Stomach (tissue), 4 donors: ENCODE results near the gene DCAF5.

Experiments used
- EP300 ChIP-seq: sonication (generic); formaldehyde crosslinking; IDR thresholded peaks from one replicate; pipeline ENCODE4 v1.6.1; 2017; ENCODE audit warnings: antibody characterized with exemption
- POLR2A ChIP-seq, 4 donors: fragments of 450-650 bp; IDR thresholded peaks; one replicate each; pipeline ENCODE4 v1.6.1; 2016; ENCODE audit warnings: antibody characterized with exemption in 4 of 4, control low read depth in 2 of 4, mild to moderate bottlenecking in 1 of 4, moderate library complexity in 1 of 4
- POLR2AphosphoS5 ChIP-seq, 3 donors: sonication (generic); formaldehyde crosslinking; IDR thresholded peaks; one replicate each; pipeline ENCODE4 v1.6.1; 2016; ENCODE audit warnings: antibody characterized with exemption in 3 of 3
- TF ChIP-seq, protein P1 (sequence below), 7 experiments: fragments of 450-650 bp in 4 of 7; fragments of 200-600 bp in 3 of 7; sonication (generic) in 3 of 7; IDR thresholded peaks; one replicate each; pipeline ENCODE4 v1.5.1; 2016 to 2019; ENCODE audit warnings: antibody characterized with exemption in 7 of 7, control low read depth in 2 of 7, mild to moderate bottlenecking in 1 of 7

DNA sequence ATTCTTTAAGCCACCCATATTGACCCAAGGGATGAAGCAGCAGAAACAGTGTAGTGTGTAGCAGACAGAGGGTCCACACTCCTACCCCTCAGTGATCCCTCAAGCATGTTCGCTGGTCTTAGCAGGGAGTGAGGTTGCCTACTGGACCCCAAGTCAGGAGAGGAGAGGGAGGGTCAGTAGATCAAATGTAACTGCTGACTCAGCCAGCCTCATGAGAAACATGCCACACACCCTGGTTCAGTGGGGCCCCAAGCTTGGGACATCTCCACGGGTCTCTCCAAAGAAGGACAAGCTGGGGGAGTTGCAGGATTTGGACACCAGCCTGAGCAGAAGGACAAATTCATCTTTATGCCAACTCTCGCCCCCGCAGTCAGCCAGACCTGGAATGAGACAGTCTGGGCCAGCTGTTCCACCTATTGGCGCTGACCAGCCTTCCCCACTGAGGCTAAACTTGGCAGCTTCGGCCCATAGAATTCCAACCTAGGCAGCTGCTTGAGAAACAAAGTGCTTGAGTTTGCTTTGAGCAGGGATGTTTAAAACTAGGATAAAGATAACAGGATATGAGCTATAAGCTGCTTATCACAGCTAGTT is 107.9 kb downstream of the DCAF5 start:
- TF ChIP-seq, protein P1, sequence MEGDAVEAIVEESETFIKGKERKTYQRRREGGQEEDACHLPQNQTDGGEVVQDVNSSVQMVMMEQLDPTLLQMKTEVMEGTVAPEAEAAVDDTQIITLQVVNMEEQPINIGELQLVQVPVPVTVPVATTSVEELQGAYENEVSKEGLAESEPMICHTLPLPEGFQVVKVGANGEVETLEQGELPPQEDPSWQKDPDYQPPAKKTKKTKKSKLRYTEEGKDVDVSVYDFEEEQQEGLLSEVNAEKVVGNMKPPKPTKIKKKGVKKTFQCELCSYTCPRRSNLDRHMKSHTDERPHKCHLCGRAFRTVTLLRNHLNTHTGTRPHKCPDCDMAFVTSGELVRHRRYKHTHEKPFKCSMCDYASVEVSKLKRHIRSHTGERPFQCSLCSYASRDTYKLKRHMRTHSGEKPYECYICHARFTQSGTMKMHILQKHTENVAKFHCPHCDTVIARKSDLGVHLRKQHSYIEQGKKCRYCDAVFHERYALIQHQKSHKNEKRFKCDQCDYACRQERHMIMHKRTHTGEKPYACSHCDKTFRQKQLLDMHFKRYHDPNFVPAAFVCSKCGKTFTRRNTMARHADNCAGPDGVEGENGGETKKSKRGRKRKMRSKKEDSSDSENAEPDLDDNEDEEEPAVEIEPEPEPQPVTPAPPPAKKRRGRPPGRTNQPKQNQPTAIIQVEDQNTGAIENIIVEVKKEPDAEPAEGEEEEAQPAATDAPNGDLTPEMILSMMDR (IDR thresholded peaks at IDR 0.05) = no peak
- TF ChIP-seq POLR2A (IDR thresholded peaks at IDR 0.05) = no peak
- peak in 1 of 3 donors; percentile 38 for TF ChIP-seq POLR2AphosphoS5 (IDR thresholded peaks at IDR 0.05)
- TF ChIP-seq EP300 = no peak
